ENCODE data around the gene SH3RF3.

- TF ChIP-seq CTCF (IDR thresholded peaks at IDR 0.05 in 2 of 3, conservative IDR thresholded peaks at IDR 0.05 in 1 of 3; ENCODE audit: insufficient read depth in 2 of 3, low read depth in 1 of 3, low read length in 3 of 3) (no peak), ZBTB7A (IDR thresholded peaks at IDR 0.05; ENCODE audit: borderline replicate concordance, control insufficient read depth, low read depth, low read length) (no peak), NFATC3 (IDR thresholded peaks at IDR 0.05) (no peak), BRD9 (IDR thresholded peaks at IDR 0.05; ENCODE audit: low read depth, partially characterized antibody) (no peak), POLR2AphosphoS5 (IDR thresholded peaks at IDR 0.05; ENCODE audit: control insufficient read depth, insufficient read depth, low read depth, low read length) (no peak), PCBP1 (IDR thresholded peaks at IDR 0.05; ENCODE audit: low read depth, low read length, poor library complexity, severe bottlenecking) (no peak), TARDBP (IDR thresholded peaks at IDR 0.05) (no peak), ZNF239 (CRISPR knock-in tag; IDR thresholded peaks at IDR 0.05) (no peak)
Measured at GRCh38 chr2:109365131-109365530, 236.1 kb downstream of the SH3RF3 start.
